ENCODE measurements around the gene MAGOHB.

DNA sequence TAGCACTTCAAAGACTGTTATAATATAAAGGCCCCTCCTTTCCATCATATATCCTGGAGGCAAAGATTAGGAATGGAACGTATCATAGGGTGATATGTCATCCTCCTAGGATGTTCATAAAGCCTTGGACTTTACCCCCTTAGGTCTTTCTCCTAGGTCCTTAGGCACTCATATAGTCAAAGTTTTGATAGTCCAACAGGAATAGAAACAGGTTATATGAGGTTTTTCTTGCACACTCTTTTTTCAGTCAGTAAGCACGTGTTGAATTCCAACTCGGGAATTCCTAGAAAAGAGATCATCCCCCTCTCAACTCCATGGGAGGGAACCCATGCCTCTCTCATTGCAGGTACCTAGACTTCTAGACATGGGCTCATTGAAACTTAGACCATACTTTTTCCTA, 20.1 kb upstream of the MAGOHB start:
- TF ChIP-seq, protein P1, sequence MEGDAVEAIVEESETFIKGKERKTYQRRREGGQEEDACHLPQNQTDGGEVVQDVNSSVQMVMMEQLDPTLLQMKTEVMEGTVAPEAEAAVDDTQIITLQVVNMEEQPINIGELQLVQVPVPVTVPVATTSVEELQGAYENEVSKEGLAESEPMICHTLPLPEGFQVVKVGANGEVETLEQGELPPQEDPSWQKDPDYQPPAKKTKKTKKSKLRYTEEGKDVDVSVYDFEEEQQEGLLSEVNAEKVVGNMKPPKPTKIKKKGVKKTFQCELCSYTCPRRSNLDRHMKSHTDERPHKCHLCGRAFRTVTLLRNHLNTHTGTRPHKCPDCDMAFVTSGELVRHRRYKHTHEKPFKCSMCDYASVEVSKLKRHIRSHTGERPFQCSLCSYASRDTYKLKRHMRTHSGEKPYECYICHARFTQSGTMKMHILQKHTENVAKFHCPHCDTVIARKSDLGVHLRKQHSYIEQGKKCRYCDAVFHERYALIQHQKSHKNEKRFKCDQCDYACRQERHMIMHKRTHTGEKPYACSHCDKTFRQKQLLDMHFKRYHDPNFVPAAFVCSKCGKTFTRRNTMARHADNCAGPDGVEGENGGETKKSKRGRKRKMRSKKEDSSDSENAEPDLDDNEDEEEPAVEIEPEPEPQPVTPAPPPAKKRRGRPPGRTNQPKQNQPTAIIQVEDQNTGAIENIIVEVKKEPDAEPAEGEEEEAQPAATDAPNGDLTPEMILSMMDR (conservative IDR thresholded peaks at IDR 0.05; ENCODE audit: low read depth, low read length): no peak
- no peak for TF ChIP-seq EZH2 (IDR thresholded peaks at IDR 0.05; ENCODE audit: borderline replicate concordance, low read depth, low read length, poor library complexity, severe bottlenecking)
